WERI-Rb-1 (cell line): Measurements from ENCODE around the gene SEMA4F.

Experiments
- DNase-seq: peaks from one replicate; pipeline ENCODE4 v3.0.0-alpha.2; 2020
- H3K27ac ChIP-seq: fragments of 250-450 bp; sonication (Bioruptor Pico); 2 replicates; pipeline ENCODE4 v1.5.1; 2020; ENCODE audit warnings: mild to moderate bottlenecking, moderate library complexity
- H3K27me3 ChIP-seq: fragments of 250-450 bp; sonication (Bioruptor Pico); 2 replicates; pipeline ENCODE4 v1.5.1; 2021; ENCODE audit warnings: mild to moderate bottlenecking, low read depth, moderate library complexity; ENCODE audit not compliant: insufficient read depth, severe bottlenecking
- H3K36me3 ChIP-seq: fragments of 250-450 bp; sonication (Bioruptor Pico); 2 replicates; pipeline ENCODE4 v1.5.1; 2020; ENCODE audit warnings: mild to moderate bottlenecking, moderate library complexity
- H3K4me3 ChIP-seq: 2 replicates; pipeline ENCODE4 v1.5.1; 2011; ENCODE audit warnings: low read depth, mild to moderate bottlenecking, control low read depth, low read length
- H3K9me3 ChIP-seq: fragments of 250-450 bp; sonication (Bioruptor Pico); 2 replicates; pipeline ENCODE4 v1.5.1; 2021; ENCODE audit warnings: mild to moderate bottlenecking, moderate library complexity; ENCODE audit not compliant: severe bottlenecking
- TF ChIP-seq, protein P1 (sequence below): IDR thresholded peaks from 2 replicates; pipeline ENCODE4 v1.5.1; 2011; ENCODE audit warnings: low read depth, mild to moderate bottlenecking, control low read depth, inconsistent platforms, low read length

Gene SEMA4F

DNA sequence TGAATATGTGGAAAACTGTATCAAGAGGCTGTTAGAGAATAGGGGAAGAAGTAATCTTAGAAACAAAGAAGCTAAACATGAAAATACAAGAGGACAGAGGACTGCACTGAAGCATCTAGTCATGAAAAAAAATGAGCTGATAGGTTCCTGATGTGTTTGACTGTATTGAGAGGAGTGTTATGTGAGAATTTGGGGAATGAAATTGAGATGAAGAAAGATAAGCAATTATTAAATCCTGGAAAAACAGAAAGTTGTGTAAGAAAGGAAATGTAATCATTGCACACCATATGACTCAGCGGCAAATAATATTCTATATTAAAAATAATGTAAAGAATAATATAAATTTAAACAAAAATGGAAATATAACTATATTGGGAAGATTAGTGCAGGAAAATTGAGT, 71.2 kb downstream of the SEMA4F start:
- H3K27me3 ChIP-seq, result no peaks in the 10 kb centered on the region
- peaks cover 5% of the 10 kb centered on the region for H3K9me3 ChIP-seq
- H3K4me3 ChIP-seq, result no peak overlapping the region
- no peaks in the 10 kb centered on the region for H3K36me3 ChIP-seq
- TF ChIP-seq, protein P1, sequence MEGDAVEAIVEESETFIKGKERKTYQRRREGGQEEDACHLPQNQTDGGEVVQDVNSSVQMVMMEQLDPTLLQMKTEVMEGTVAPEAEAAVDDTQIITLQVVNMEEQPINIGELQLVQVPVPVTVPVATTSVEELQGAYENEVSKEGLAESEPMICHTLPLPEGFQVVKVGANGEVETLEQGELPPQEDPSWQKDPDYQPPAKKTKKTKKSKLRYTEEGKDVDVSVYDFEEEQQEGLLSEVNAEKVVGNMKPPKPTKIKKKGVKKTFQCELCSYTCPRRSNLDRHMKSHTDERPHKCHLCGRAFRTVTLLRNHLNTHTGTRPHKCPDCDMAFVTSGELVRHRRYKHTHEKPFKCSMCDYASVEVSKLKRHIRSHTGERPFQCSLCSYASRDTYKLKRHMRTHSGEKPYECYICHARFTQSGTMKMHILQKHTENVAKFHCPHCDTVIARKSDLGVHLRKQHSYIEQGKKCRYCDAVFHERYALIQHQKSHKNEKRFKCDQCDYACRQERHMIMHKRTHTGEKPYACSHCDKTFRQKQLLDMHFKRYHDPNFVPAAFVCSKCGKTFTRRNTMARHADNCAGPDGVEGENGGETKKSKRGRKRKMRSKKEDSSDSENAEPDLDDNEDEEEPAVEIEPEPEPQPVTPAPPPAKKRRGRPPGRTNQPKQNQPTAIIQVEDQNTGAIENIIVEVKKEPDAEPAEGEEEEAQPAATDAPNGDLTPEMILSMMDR, result no peak
- DNase-seq, result no peak
- H3K27ac ChIP-seq, result no peak overlapping the region

- peaks cover 5% of the 10 kb centered on the region for H3K9me3 ChIP-seq
- no peak overlapping the region for H3K27ac ChIP-seq
- no peak for DNase-seq
- no peaks in the 10 kb centered on the region for H3K27me3 ChIP-seq
- no peak overlapping the region for H3K4me3 ChIP-seq
- TF ChIP-seq, protein P1, result no peak
- no peaks in the 10 kb centered on the region for H3K36me3 ChIP-seq
Measured at GRCh38 chr2:74728842-74729241, 74.8 kb downstream of the SEMA4F start.

GRCh38 chr2:74730530-74730929, 76.5 kb downstream of the SEMA4F start:
- DNase-seq, result no peak
- Histone ChIP-seq H3K4me3 (no peak overlapping the region), H3K9me3 (peaks cover 5% of the 10 kb centered on the region), H3K27ac (no peak overlapping the region), H3K36me3 (no peaks in the 10 kb centered on the region), H3K27me3 (no peaks in the 10 kb centered on the region)
- TF ChIP-seq, protein P1, result no peak
